MM.1S (cell line): Measurements from ENCODE around the gene XRN2.

Source experiments
- DNase-seq: peaks from one replicate; pipeline ENCODE4 v3.0.0-alpha.2; 2015
- H2AFZ ChIP-seq: fragments of 300-600 bp; sonication (generic); 2 replicates; pipeline ENCODE4 v1.6.0; 2016; ENCODE audit warnings: antibody characterized with exemption, low read length
- H3F3A ChIP-seq: fragments of 300-600 bp; sonication (generic); 2 replicates; pipeline ENCODE4 v1.6.1; 2016; ENCODE audit warnings: mild to moderate bottlenecking, antibody characterized with exemption, low read length, moderate library complexity, mixed read lengths; ENCODE audit not compliant: insufficient read depth
- H3K27ac ChIP-seq: fragments of 300-600 bp; sonication (generic); 2 replicates; pipeline ENCODE4 v1.5.1; 2016; ENCODE audit warnings: mild to moderate bottlenecking, low read length
- H3K27me3 ChIP-seq: fragments of 300-600 bp; sonication (generic); replicated peaks from 2 replicates; pipeline ENCODE4 v1.6.0; 2016; ENCODE audit warnings: low read length; ENCODE audit not compliant: insufficient read depth
- H3K36me3 ChIP-seq: fragments of 300-600 bp; sonication (generic); replicated peaks from 2 replicates; pipeline ENCODE4 v1.6.1; 2016; ENCODE audit warnings: mild to moderate bottlenecking, low read length, mixed read lengths; ENCODE audit not compliant: insufficient read depth
- H3K4me1 ChIP-seq: fragments of 300-600 bp; sonication (generic); 2 replicates; pipeline ENCODE4 v1.6.1; 2016; ENCODE audit warnings: low read length, mixed read lengths
- H3K4me2 ChIP-seq: fragments of 300-600 bp; sonication (generic); 2 replicates; pipeline ENCODE4 v1.6.0; 2016; ENCODE audit warnings: low read depth, low read length
- H3K4me3 ChIP-seq: fragments of 300-600 bp; sonication (generic); 2 replicates; pipeline ENCODE4 v1.5.1; 2016; ENCODE audit warnings: low read length, mixed read lengths
- H3K79me2 ChIP-seq: fragments of 300-600 bp; sonication (generic); 2 replicates; pipeline ENCODE4 v1.6.1; 2016; ENCODE audit warnings: mixed run types, low read length, mixed read lengths
- H3K9ac ChIP-seq: fragments of 300-600 bp; sonication (generic); 2 replicates; pipeline ENCODE4 v1.6.1; 2016; ENCODE audit warnings: low read length, mixed read lengths
- H3K9me2 ChIP-seq: fragments of 300-600 bp; sonication (generic); replicated peaks from 2 replicates; pipeline ENCODE4 v1.6.1; 2016; ENCODE audit warnings: mild to moderate bottlenecking, low read length, mixed read lengths; ENCODE audit not compliant: insufficient read depth
- H3K9me3 ChIP-seq: fragments of 300-600 bp; sonication (generic); replicated peaks from 2 replicates; pipeline ENCODE4 v1.6.1; 2016; ENCODE audit warnings: mild to moderate bottlenecking, low read length, mixed read lengths; ENCODE audit not compliant: insufficient read depth
- H4K20me1 ChIP-seq: fragments of 300-600 bp; sonication (generic); 2 replicates; pipeline ENCODE4 v1.6.1; 2016; ENCODE audit warnings: mild to moderate bottlenecking, low read length, moderate library complexity, mixed read lengths; ENCODE audit not compliant: insufficient read depth
- CTCF ChIP-seq: fragments of 300-600 bp; sonication (generic); IDR thresholded peaks from 2 replicates; pipeline ENCODE4 v1.5.1; 2016; ENCODE audit warnings: antibody characterized with exemption, low read length, mixed read lengths
- EZH2 ChIP-seq: fragments of 300-600 bp; sonication (generic); optimal IDR thresholded peaks from 2 replicates; pipeline ENCODE3; 2017; ENCODE audit warnings: low read depth, mild to moderate bottlenecking, antibody characterized with exemption, low read length, mixed read lengths
- EZH2phosphoT487 ChIP-seq: fragments of 300-600 bp; sonication (generic); IDR thresholded peaks from 2 replicates; pipeline ENCODE4 v1.6.1; 2018; ENCODE audit warnings: antibody characterized with exemption, low read length

The XRN2 gene

GRCh38 chr20:21278829-21279228 lies 24.3 kb upstream of the XRN2 start:
- Histone ChIP-seq H3K9me2 (no peaks in the 10 kb centered on the region), H3K4me1 (peaks cover 5% of the 10 kb centered on the region; the same call in 1 of the 2 replicates), H3K4me2 (no peak overlapping the region), H3K9ac (no peak overlapping the region), H3K79me2 (no peaks in the 10 kb centered on the region), H3F3A (no peaks in the 10 kb centered on the region), H3K9me3 (no peaks in the 10 kb centered on the region), H3K36me3 (no peaks in the 10 kb centered on the region), H2AFZ (no peak overlapping the region), H4K20me1 (no peaks in the 10 kb centered on the region), H3K27me3 (no peaks in the 10 kb centered on the region), H3K4me3 (no peak overlapping the region), H3K27ac (no peak overlapping the region)
- TF ChIP-seq EZH2phosphoT487 (no peak), EZH2 (no peak), CTCF (no peak)
- DNase-seq = no peak

- Histone ChIP-seq H3F3A (no peaks in the 10 kb centered on the region), H3K27ac (no peak overlapping the region), H3K36me3 (no peaks in the 10 kb centered on the region), H3K4me3 (no peak overlapping the region), H3K9ac (no peak overlapping the region), H3K4me1 (no peaks in the 10 kb centered on the region), H3K9me2 (no peaks in the 10 kb centered on the region), H3K4me2 (no peak overlapping the region), H3K79me2 (no peaks in the 10 kb centered on the region), H3K27me3 (no peaks in the 10 kb centered on the region), H4K20me1 (no peaks in the 10 kb centered on the region), H3K9me3 (no peaks in the 10 kb centered on the region), H2AFZ (no peak overlapping the region)
- DNase-seq = no peak
- TF ChIP-seq EZH2phosphoT487 (no peak), EZH2 (no peak), CTCF (no peak)
These were observed 23.2 kb upstream of the XRN2 start for GRCh38 chr20:21279706-21280521.

GRCh38 chr20:21280522-21281016 lies 22.6 kb upstream of the XRN2 start:
- Histone ChIP-seq H3K9me2 (no peaks in the 10 kb centered on the region), H3F3A (no peaks in the 10 kb centered on the region), H3K27me3 (no peaks in the 10 kb centered on the region), H3K36me3 (no peaks in the 10 kb centered on the region), H3K9me3 (no peaks in the 10 kb centered on the region), H3K79me2 (no peaks in the 10 kb centered on the region), H2AFZ (no peak overlapping the region), H3K4me2 (no peak overlapping the region), H3K4me1 (no peaks in the 10 kb centered on the region), H4K20me1 (no peaks in the 10 kb centered on the region), H3K4me3 (no peak overlapping the region), H3K9ac (no peak overlapping the region), H3K27ac (no peak overlapping the region)
- TF ChIP-seq EZH2phosphoT487 (no peak), CTCF (no peak), EZH2 (no peak)
- no peak for DNase-seq
